Posterior cingulate gyrus (tissue), 11 donors: ENCODE data around the gene SLC12A9.
"Not testable (repeated sequence)": the region's sequence is repeated elsewhere in the genome, so short reads cannot be mapped to it uniquely, and the experiment has no call there.

Source experiments
- DNase-seq, 10 donors: peaks; one replicate each; pipeline versions ENCODE4 v3.0.0 to v3.0.0-alpha.2; 2020 to 2021; ENCODE audit warnings: mixed read lengths in 3 of 10
- intact Hi-C: fragments of 100-400 bp; cut with DNase I; formaldehyde crosslinking; loops from one replicate; pipeline ENCODE4 v1.15.1; 2023

The SLC12A9 gene

DNA sequence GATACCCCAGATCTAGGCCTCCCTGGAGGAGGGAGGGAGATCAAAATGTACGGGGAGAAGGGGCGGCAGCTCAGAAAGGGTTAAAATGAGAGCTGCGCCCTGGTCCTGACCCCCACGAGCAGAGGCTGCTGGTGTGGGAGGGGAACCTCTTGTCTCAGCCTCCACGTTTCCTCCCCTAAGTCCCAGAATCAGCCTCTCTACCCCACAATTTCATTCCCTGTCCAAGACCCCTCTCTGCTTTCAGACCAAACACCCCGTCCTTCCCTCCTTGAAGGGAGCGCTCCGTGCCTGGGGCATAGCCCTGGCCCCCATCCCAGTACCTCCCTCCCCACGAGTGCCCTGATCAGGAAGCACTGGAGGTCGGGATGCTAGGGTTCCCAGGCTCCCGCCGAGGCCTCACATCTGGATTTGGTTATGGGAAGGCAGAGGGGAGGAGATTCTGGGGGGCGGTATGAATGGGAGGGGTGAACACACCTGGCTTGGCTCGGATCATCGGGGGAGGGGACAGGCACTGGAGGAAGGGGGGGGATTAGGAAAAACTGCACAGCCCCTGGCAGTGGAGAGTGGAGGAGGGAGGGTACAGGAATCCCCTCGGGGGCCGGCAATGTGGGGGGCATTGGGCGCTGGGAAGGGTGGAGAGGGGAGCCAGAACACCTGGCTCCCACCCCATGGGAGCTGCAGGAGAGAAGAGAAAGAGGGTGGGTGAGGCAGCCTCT, 27.9 kb upstream of the SLC12A9 start:
- DNase-seq = peak in 1 of 10 donors; percentile 53
- intact Hi-C loops = no loop called here

DNA sequence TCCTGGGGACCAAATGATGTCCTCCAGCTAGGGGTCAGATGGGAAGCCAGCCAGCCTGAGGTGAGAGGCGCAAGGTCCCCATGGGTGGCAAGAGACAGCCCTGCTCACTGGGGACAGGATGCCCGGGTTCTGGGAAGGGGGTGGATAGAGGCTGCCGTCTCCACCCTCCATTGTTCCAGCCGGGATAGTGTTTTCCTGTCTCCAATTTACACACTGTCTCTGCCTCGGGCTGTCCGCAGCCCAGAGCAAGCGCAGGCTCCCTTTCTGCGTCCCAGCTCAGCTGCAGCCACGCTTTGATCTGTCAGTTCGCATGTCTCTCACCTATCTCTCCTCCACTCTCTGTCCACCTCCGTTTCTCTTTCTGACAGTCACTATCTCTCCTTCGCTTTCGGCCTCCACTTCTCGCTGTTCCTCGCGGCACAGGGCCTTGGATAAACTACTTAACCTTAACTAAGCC, 27.3 kb upstream of the SLC12A9 start:
- intact Hi-C loops = no loop called here
- peak in 1 of 10 donors; percentile 32 for DNase-seq

DNA sequence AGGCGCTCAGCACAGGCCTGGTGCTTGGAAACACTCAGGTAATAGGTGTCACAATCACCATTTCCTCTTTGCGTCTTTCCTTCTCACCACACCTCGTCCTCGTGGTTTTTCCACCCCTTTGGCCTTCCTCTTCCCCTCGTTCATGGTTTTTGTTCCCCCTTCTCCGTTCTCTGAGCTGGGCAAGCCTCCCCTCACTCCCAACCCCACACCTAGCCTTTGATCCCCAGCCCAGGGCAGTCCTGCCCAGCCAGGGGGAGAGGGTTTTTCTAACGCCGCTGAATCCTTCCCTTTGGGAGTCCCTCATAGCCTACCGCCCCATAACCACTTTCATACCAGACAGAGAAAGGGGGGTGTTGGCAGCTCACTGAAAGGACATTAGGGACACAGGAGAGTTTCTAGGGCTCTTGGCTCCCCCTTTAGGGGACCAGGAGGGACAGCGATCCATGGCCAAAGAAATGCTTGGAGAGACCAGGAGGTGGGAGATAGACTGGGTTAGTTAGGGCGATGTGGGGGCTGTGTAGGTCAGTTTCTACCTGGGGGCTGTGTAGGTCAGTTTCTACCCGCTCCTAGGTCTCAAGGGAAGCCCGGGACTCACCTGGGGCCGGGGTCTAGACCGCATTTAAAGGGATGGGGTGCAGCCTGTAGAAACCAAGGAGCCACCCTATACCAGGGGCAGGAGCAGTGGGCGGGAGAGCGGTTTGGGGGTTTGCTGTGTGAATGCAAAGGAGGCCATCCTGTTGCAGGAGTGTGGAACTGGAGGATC, 26.6 kb upstream of the SLC12A9 start:
- DNase-seq = no peak
- intact Hi-C loops = no loop called here

DNA sequence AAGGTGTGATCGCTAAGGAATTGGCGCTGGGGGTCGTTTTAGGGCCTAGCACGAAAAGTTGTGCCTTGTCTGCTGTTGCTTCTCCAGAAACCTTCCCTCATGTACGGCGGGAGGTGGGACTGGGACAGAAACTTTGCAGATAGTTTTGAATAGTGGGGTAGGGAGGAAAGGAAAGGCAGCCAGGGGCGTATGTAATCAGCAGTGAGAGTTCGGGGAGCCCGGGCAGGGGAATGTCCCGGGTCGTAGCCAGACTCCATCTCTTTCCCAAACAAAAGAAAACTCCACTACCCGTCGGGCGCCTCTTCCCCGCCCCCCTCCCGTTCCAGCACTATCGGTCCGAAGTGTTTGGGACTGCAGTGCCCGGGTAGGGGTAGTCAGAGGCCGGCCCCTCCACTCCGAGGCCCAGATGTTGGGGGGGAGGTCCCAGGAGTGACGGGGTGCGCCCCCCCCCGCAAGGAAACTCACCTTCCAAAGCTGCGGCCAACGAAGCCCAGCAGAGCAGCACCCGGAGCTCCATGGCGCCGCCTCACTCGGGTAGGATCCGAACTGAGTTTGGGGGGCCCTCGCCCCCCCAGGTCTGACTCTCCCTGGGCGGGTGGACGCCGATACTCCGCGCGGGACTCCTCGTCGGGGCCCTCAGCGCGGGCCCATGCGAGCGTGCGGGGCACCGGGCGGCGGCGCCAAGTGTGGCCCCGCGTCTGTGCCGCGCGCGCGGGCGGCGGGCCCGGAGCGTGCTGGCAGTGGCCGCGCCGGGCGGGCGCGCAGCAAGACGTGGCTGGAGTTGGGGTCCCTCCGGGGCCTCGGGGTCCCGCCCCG, 25.8 kb upstream of the SLC12A9 start:
- intact Hi-C loops = no loop called here
- DNase-seq = no peak

DNA sequence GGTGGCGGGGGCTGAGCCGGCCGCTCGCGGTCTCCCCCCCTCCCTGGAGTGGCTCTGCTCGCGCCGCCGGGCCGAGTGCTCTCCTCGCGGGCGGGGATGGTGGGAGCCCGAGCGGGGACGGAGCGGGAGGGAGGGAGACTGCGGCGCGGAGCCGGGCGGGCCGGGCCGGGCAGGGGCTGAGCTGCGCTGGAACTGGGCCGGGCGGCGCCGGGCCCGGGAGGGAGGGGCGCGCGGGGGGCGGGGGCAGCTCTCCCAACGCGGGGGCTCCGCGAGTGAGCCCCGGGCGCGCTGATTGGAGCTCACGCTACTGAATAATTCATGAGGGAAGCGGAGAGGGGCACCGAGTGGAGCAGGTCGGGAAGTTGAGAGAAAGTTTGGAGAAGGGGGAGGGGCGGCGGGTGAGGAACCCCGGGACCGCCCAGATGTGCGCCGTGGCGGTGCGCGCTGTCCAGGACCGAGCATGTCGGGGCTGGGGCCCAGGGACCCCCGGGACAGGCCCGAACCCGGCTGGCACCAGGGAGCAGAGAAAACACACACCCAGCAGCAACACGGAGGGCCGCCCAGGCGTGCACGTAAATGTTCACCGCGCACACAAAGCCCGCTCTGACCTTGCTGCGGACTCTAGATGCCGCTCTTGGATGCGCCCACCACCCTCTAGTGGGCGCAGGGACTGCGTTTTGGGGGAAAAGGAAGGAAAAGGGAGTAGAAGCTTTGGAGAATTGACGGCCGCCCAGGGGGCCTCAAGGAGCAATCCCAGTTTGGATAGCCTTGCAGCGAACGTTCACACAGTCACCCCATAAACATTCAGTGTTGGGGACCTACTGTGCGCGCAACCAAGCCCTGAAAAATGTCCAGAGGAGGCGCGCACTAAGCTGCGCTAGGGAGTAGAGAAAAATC, 24.9 kb upstream of the SLC12A9 start, which contains the start of gene EPHB4:
Gene EPHB4 (minus strand): TSS at position 194 of the 897 bp plus-strand sequence. CDS start 493 bp downstream, outside the sequence.
- peak in 1 of 10 donors; percentile 21 for DNase-seq

DNA sequence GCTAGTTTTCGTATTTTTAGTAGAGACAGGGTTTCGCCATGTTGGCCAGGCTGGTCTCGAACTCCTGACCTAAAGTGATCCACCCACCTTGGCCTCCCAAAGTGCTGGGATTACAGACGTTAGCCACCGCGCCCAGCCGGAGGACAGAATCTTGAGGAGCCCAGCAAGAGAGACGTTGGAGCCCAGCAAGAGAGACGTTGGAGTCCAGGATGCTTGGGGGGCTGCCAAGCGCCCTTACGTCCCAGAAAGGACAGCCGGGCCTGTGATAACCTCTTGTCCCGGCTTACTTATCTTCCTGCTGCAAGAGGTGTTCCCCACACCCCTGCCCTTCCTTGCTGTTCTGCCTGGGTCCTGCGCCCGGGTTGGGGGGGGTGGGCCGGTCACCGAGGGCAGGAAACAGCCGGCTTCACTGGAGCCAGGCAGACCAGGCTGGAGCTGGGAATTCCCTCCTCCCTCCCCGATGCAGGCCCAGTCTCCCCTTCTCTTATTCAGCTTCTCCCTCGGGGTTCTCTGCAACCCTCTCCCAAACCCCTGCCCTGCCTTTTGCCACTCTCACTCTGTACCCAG, 23.3 kb upstream of the SLC12A9 start:
- DNase-seq = peak in 1 of 10 donors; percentile 58
- intact Hi-C loops = no loop called here

More for the DNA sequence above, 24.9 kb upstream of the SLC12A9 start, which contains the start of gene EPHB4:
- intact Hi-C loops = no loop called here

DNA sequence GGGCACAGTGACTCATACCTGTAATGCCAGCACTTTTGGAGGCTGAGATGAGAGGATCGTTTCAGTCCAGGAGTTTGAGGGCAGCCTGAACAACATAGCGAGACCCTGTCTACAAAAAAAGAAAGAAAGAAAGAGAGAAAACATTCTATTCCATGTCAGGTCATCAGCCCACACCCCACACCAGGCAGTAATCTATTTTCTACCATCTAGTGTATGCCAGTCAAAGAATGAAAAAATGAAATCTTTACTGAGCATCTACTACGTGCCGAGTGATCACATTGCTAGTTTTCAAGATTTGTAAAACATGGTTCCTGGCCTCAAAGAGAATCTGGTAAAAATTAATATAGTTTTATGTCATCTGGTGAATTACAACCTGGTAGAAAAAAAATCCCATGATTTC, 22.1 kb upstream of the SLC12A9 start:
- intact Hi-C loops = no loop called here
- DNase-seq = no peak

DNA sequence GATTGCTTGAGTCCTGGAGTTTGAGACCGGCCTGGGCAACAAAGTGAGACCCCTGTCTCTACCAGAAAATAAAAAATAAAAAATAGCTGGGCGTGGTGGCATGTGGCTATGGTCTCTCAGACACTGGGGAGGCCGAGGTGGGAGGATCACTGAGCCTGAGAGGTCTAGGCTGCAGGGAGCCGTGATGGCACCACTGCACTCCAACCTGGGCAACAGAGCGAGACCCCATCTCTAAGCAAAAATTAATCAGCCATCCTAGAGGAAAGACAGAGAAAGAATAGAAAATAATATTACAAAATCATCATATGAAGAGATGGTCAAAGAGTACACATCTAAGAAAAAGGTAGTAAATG, 20.3 kb upstream of the SLC12A9 start:
- intact Hi-C loops = no loop called here
- peak in 1 of 10 donors; percentile 44 for DNase-seq

DNA sequence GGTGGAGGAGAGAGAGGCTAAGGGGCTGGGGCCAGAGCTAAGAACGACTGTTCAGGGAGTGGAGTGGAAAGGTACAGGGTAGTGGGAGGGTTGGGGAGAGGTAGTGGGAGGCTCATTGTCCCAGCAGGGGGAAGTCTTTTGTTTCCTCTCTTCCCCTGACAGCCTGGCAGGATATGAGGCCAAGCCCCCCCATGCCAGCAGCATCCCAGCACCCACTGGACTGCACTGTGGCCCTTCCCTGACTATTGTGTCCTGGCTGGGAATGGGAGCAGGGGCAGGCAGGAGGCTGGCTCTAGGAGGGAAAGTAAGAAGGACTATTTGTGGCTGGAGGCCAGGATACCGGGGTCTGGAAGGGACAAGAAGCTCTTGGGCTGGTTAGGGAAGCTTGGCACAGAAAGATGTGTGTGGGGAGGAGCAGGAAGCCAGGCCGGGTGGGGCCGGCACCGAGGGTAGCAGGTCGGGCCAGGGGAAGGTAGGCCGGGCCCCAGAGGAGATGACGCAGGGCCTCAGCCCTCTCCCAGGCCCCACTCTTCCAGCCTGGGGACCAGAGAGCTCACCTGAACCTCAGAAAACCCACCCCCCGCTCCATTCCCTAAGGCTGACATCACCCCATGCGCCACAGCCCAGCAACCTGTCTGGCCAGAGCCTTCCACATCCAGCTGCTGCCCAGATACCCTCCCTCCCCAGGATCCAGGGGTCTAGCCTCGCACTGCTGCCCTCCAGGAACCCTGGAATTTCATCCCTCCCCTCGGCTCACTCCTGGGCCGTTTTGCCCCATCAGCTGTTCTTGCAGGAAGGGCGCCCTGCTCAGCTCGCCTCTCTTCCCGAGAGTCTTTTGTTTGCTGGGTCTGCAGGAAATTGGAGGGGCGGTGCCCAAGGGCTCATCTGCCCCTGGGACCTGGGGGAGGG, 16.4 kb upstream of the SLC12A9 start:
- intact Hi-C loops = loop anchor here (2.0 kb wide), 1 partner anchor 17 kb away; the partner anchor contains the start of gene SLC12A9
- DNase-seq = no peak

DNA sequence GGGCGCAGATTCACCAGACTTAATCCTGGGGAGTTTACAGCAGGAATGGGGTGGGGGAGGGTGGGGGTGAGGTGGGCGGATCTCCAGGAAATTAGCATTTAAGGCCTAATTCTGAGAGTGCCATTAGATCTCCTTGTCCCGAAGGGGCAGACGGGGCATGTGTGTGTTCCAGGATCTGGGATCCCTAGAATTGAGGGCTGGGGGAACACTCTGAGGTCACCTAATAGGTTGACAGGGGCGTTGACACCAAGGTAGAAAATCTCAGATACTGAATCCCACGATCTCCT, 15.8 kb upstream of the SLC12A9 start:
- DNase-seq = no peak
- intact Hi-C loops = loop anchor here (2.0 kb wide), 1 partner anchor 16 kb away; the partner anchor contains the start of gene SLC12A9

DNA sequence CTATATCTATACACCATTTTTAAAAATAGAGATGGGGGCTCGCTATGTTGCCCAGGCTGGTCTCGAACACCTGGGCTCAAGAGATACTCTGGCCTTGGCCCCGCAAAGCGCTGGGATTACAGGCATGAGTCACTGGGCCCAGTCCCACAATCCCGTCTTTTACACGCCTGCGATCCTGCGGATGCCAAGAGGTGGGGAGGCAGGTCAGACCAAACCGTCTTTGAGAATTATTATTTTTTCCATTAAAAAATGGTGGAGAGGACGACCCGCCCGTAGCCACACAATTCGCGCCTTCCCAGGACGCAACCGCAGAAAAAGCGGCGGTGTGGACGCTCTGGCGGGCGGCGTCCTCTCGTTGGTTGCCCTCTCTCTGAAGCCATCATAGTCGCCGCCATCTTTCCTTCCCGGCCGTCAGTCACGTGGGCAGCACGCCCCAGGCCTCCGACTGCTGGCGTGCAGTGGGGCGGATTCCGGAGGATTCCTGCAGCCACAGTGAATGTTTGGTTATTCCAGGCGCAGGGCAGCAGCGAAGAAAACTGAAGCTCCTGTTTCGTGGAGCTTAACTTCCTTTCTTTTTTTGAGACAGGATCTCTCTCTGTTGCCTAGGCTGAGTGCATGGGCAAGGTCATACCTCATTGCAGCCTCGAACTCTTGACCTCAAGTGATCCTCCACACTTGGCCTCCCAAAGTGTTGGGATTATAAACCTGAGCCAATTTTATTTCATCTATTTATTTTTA, 15.2 kb upstream of the SLC12A9 start:
- intact Hi-C loops = loop anchor here (2.0 kb wide), 1 partner anchor 16 kb away; the partner anchor contains the start of gene SLC12A9
- DNase-seq = peak; percentile 89 to 99 (median 94)

DNA sequence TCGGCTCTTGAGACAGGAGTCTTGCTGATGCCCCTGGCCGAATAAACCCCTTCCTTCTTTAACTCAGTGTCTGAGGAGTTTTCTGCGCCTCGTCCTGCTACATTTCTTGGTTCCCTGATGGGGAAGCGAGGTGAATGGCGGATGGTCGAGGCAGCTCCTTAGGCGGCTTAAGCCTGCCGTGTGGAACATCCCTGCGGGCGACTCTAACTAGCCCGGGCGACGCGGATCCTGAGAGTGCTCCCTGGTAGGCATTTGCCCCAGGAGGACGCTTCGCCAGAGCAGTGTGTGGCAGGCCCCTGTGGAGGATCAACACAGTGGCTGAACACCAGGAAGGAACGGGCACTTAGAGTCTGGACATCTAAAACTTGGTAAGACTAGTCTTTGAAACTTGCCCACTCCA, 13.2 kb upstream of the SLC12A9 start:
- DNase-seq = no peak
- intact Hi-C loops = no loop called here

DNA sequence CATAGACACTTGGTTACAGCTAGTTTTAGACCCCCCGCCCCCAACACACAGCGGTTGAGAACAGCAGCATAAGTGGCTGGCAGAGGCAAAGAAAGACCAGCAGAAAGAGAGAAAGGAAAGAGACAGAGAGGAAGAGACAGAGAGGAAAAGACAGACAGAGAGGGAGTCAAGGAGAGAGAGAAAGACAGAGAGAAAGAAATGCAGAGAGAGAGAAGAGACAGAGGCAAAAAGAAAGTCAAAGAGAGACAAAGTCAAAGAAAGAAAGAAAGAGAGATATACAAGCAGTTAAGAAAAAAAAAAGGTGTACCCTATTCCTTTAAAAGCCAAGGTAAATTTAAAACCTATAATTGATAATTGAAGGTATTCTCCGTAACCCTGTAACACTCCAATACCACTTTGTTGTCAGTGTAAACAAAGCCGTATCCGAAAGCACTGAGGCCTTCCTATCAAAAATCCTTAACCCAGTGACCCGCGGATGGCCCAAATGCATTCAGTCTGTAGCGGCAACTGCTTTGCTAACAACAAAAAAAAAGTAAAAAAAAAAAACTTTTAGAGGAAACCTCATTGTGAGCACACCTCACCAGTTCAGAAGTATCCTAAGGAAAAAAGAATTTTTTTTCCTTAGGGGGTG, 11.9 kb upstream of the SLC12A9 start:
- intact Hi-C loops = no loop called here
- no peak for DNase-seq

DNA sequence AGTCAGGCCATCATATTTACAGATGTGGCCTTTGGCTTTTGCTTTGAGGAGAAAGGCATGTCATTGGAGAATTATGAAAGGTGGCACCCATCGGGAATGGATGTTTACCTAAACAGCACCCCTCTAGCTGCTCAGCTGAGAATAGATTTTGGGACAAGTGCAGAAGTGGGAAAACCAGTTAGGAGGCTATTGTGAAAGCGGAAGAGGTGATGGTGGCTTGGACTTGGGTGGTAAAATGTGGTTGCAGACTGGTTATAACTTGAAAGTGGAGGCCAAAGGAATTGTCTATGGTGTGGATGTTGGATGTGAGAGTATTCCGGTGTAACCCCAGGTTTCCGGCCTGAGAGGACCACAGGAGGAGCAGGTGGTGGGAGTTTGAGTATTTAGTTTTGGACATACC, 5.2 kb upstream of the SLC12A9 start:
- intact Hi-C loops = no loop called here
- DNase-seq = no peak

DNA sequence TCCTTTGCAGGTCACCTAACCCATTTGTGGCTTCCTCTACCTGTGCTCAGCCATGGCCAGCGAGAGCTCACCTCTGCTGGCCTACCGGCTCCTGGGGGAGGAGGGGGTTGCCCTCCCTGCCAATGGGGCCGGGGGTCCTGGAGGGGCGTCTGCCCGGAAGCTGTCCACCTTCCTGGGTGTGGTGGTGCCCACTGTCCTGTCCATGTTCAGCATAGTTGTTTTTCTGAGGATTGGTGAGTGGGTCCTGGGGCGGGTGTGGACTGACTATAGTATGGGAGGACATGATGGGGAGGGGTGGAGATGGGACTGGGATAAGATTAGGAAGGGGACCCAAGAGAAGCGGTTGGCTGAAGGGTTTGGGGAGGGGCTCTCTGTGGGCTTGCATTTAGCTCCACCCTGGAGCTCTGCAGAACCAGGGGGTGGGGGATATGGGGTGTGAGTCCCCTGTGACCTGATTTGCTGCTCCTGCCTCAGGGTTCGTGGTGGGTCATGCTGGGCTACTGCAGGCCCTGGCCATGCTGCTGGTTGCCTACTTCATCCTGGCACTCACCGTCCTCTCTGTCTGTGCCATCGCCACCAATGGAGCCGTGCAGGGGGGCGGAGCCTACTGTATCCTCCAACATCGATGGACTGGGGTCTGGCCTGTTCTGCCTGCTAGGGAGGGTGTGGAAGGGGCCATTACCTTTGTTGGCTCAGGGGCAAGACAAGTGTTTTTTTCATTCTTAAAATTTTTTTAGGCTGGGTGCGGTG, 1.8 kb downstream of the SLC12A9 start:
- intact Hi-C loops = no loop called here
- peak in 2 of 10 donors; percentile 54 to 78 for DNase-seq

DNA sequence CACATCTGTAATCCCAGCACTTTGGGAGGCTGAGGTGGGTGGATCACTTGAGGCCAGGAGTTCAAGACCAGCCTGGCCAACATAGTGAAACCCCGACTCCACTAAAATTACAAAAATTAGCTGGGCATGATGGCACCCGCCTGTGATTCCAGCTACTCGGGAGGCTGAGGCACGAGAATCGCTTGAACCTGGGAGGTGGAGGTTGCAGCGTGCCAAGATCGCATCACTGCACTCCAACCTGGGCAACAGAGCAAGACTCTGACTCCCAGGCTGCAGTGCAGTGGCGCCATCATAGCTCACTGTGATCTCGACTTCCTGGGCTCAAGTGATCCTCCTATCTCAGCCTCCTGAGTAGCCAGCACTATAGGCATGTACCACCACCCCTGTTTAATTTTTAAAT, 2.4 kb downstream of the SLC12A9 start:
- DNase-seq = peak in 2 of 10 donors; percentile 18 to 47
- intact Hi-C loops = not testable (repeated sequence)

DNA sequence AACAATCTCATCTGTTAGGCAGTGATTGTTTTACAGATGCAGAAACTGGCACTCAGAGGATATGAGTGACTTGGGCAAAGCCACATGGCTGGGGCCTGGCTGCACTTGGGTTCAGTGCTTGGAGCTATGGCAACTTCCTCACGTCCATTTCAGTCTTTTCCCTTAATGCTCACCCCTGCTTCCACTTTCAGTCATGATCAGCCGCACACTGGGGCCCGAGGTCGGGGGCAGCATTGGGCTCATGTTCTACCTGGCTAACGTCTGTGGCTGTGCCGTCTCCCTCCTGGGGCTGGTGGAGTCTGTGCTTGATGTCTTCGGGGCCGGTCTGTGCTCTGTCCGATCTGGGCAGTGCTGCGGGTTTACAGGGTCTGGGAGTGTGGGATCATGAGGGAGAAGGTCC, 3.0 kb downstream of the SLC12A9 start:
- intact Hi-C loops = no loop called here
- peak in 2 of 10 donors; percentile 55 to 65 for DNase-seq
